HG03520 (cell line): ENCODE results near the gene SCNN1A.
A peak's percentile ranks its signal among the peaks of the same experiment; 100 is the strongest.

Experiments used
- ATAC-seq: cut with Tn5 transposase; IDR thresholded peaks from one replicate; pipeline ENCODE4 v1.9.1; 2021; ENCODE audit warnings: mild to moderate bottlenecking, moderate library complexity; ENCODE audit not compliant: unreplicated experiment

SCNN1A gene

DNA sequence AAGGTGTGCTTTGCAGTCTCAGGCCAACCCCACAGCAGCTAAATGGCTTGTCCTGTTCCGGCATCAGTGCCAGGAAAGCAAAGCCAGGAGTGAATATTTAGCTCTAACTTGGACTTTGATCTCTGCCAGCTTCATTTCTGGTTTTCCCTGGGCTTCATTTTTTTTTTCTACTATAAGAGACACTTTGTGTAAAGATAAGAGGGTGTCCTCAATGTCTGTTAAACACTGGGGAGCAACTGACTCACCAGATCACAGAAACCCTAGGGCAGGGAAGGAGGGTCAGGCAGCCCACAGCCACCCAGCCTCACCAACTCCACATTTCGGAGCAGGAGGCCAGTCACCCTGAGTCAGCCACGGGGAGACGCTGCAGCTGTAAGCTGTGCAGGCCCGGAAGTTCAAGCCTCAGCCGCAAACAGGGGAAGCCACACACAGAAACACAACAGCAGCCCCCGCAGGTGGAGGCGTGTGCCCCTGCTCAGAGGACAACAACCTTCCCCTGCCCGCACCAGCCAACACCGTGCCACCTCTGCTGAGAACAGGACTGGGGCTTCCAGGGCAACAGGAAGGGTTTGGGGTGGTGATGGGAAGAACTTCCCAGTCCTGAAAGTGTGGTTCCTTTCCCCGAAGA lies 39.8 kb downstream of the SCNN1A start:
- ATAC-seq, result peak; percentile 69

DNA sequence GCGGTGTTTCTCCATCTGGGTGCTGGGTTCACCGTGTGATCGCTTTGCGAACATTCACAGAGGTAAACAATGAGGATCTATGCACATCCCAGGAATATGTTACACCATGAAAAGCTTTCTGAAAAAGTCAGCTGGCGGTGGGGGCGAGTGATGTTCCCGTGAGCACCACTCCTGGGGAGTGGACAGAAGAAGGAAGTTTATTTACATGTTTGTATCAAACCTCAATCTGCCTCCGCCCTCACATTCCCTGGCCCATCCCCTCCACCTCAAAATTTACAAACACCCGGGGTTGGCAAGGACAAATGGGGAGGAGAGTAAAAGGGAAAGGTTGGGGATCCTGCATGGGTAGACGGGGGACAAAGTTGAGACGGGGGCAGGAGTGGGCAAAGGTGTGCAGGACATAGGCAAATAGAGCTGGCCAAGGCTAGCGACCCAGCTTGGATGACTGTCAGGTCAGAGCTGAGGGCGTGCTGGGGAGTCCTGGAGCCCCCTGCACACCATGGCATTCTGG lies 40.4 kb downstream of the SCNN1A start:
- no peak for ATAC-seq

GRCh38 chr12:6334359-6334758 lies 41.0 kb downstream of the SCNN1A start:
- no peak for ATAC-seq

DNA sequence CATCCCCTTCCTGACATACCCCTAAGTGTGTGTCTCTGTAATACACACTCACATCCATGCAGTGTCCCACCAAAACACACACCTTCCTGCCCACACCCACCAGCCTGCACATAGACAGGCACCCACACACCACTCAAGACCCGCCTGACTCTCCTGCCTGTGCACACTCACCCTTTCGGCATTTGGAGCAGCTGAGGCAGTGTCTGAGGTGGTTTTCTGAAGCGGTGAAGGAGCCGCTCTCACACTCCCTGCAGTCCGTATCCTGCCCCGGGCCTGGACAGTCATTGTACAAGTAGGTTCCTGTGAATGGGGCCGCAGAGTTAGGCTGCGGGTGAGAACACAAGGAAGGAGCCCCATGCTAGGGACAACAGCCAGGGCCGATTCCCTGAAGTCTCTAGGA lies 41.8 kb downstream of the SCNN1A start:
- no peak for ATAC-seq

GRCh38 chr12:6333029-6333428 lies 42.3 kb downstream of the SCNN1A start:
- ATAC-seq, result no peak

DNA sequence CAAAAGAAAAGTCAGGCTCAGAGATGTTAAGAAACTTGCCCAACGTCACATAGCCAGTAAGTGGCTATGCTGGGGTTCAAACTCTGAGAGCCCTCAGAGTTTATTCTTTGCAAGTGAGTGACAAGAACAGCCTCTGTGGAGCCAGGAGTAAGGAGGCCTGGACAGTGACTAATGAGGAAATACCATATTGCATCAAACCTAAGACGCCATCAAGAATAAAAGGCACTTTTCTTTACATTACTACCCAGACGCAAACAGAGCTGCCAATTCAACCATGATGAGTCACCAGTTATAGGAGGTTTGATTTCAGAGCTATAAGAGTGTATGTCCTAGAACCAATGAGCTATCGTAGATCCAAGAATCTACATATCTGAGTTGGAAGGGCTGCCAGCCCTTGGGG lies 42.9 kb downstream of the SCNN1A start:
- no peak for ATAC-seq

- ATAC-seq, result no peak
These were observed 44.2 kb downstream of the SCNN1A start for GRCh38 chr12:6330999-6331714.

GRCh38 chr12:6330192-6330591 lies 45.2 kb downstream of the SCNN1A start:
- no peak for ATAC-seq

- ATAC-seq, result no peak
These were observed 45.7 kb downstream of the SCNN1A start for GRCh38 chr12:6329703-6330064.

DNA sequence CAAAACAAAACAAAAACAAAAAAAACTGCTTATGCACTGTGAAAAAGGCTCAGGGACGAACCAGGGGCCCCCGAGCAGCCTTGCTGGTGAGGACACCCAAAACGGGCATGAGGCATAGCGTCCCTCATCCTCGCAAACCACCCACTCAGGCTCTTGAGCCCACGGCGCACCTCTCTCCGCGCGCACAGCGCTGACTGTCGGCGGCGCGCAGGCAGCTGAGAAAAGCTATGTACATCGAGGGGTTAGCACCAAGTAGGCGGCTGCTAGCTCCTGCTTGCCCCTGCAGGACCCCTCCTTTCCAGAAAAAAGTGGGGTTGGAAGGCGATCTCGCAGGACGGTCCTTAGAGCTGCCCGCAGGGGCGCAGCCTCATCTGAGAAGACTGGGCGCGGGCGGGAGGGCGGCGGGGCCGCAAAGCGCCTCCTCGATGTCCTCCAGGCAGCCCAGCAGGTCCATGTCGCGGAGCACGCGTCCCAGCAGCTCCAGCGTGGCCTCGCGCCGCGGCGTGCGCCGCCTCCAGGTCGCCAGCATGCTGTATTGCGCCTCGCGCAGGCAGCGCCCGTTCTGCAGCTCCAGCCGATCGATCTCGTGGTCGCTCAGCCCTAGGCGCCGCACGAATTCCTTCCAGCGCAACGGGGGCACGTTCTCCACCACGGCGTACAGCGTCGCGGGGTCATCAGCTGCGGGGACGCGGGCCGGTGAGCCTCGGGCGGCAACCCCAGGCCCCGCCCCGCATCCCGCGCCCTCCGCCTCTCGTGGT lies 46.2 kb downstream of the SCNN1A start:
- no peak for ATAC-seq

- ATAC-seq, result no peak
These were observed 47.2 kb downstream of the SCNN1A start for GRCh38 chr12:6328045-6328779.

- ATAC-seq, result no peak
These were observed 47.9 kb downstream of the SCNN1A start for GRCh38 chr12:6327229-6328041.

GRCh38 chr12:6326316-6327228 lies 48.8 kb downstream of the SCNN1A start:
- ATAC-seq, result no peak

DNA sequence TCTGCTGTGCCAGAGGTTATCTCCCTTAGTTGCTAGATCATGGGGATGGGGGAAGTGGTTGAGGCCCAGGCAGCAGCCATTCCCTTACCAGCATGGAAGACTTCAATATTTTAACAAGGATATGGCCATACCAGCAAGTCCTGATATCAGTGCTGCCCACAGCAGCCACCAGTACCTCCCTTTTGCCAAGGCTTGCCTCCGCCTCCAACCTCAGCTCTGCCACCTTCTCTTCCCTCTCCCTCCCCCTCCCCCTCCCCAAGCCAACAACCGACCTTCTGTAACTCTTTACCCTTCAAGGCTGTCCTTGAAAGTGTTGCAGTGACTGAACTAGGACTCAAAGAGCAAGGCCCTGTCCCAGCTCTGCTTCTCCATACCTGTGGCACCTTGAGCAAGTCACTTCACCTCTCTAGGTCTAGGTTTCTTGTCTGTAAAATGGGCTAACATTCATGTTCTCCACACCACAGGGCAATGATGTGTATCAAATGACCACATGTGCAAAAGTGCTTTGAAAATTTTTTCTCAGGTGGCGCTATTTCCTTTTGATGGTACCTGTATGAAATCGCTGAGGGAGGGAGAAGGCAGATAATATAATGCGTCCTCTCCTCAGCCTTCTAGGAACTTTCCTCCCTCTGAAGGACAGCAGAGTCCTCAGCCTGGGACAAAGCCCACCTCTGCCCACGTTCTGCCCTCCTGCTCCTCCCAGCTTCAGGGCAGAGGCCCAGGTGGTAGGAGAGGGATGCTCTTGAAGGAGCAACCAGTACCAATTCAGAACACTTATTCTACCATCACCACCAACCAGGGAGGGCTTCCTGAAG lies 50.2 kb downstream of the SCNN1A start:
- ATAC-seq, result no peak

DNA sequence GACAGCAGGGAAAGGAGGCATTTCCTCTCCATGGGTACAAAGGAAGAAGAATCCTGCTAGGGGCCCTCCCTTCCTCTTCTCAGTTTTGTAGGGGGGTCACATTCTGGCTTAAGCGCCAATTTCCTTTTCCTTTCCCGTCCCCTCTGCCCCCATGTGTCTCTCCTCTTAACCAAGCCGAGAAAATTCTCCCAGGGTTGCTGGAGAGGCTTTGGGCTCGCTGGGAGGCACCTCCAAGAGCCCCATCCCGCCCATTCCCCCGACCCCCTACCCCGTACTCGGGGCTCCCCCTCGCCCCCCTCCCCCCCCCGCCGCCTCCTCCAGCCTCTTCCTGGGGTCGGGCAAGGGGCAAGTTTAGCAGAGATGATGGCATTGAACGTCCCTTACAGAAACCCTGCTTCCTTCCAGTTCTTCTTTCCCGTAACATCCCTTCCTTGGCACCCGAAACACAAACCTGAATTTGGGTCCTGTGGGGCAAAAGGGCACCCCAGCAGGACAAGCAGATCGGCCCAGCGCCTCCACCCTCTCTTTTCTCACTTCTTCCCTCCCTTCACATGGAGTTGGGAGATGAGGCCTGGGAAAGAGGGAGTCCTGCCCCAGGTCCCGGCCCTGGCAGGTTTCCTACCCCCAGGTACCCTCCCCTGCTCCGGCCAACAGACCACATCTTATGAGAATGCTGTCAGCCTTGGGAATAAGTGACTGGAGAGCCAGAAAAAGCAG lies 51.2 kb downstream of the SCNN1A start:
- no peak for ATAC-seq

GRCh38 chr12:6323340-6323994 lies 51.9 kb downstream of the SCNN1A start:
- no peak for ATAC-seq

- ATAC-seq, result no peak
These were observed 52.4 kb downstream of the SCNN1A start for GRCh38 chr12:6322969-6323339.
